HG03520 (cell line): ENCODE results near the gene DLX4.

Experiments
- ATAC-seq: cut with Tn5 transposase; IDR thresholded peaks from one replicate; pipeline ENCODE4 v1.9.1; 2021; ENCODE audit warnings: mild to moderate bottlenecking, moderate library complexity; ENCODE audit not compliant: unreplicated experiment

The DLX4 gene

GRCh38 chr17:49946208-49946607 lies 22.8 kb upstream of the DLX4 start:
- ATAC-seq, result no peak

DNA sequence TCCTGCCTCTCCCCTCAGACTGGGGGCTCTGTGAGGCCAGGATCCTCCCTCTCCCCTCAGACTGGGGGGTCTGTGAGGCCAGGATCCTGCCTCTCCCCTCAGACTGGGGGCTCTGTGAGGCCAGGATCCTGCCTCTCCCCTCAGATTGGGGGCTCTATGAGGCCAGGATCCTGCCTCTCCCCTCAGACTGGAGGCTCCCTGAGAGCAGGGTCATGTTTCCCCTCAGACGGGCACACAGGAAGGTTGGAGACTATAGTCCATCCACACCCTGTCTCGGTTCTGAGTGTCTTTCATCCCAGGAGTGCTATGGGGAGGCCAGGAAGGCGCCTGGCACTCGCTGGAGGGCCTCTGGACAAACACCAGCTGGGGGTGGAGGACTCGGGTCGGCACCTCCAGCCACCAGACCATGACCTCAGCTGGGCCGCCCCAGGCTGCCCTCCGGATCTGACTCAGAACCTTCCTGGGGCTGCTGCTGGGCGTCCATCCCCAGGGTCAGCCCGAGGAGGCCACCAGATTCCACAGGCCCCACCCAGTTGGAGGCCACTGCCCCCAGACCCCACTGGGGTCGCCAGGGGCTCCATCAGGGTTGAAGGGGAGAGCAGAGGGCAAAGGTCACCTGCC lies 21.9 kb upstream of the DLX4 start:
- ATAC-seq, result no peak

DNA sequence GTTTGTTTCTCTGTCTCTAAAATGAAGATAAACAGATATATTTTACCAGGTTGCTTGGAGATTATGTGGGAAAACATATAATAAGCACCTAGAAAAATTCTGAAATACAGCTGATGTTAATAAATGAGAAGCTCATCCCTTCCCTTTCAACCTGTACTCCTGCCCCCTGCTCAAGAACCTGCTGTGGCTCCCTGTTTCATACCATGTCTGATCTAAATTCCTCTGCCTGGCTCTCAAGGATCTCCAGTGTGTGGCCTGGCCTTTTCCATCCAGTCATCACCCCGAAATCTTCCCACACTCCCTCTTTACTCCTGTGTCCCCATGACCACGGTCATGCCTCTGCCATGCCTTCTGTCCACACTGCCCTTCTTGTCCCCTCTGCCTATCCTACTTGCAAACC lies 19.4 kb upstream of the DLX4 start:
- no peak for ATAC-seq

GRCh38 chr17:49951362-49952082 lies 17.5 kb upstream of the DLX4 start:
- ATAC-seq, result no peak

GRCh38 chr17:49952209-49952911 lies 16.6 kb upstream of the DLX4 start:
- no peak for ATAC-seq

DNA sequence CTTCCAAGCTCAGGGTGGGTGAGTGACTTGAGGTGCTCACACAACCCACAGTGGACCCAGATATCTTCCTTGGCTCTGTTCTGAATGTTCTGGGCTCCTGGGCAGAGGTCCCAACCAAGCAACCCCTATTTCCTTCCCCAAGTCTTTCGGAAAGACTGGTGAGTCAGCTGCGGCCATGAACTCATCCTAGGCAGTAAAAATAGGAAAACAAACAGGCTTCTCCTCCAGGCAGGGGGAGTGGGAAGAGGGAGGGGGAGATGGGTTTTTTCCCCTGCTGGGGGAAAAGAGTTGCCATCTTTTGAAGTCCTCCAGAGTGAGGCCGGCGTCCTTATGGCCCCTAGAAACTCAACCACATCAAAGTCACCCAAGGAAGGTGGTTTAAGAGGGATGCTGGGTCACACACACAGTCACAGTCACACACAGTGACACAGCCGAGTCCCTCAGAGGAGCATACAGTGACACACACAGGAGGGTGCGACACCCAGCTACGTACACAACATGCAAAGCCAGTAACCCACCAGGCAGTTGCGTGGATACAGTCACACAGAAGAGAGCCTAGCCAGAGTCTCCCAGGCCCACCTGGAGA lies 16.0 kb upstream of the DLX4 start:
- no peak for ATAC-seq

DNA sequence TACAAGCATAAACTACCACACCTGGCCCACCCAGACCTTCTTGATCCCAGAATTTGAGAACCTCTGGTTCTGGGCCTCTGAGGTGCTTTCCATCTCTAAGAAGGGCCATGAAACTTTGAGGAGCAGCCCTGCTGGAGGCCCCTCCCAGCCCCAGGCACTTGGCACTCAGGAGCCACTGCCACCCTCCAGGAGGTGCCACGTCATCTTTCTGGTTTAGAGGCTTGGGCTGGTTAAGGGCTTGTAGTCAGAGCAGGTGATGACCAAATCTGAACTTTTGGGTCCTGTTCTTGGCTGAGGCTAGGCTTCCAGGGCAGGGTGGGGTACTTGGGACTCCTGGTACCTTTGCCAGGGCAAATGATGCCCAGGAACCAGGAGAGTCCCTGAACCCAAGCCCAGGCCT lies 13.8 kb upstream of the DLX4 start:
- ATAC-seq, result no peak

GRCh38 chr17:49956780-49957179 lies 12.2 kb upstream of the DLX4 start:
- ATAC-seq, result no peak

DNA sequence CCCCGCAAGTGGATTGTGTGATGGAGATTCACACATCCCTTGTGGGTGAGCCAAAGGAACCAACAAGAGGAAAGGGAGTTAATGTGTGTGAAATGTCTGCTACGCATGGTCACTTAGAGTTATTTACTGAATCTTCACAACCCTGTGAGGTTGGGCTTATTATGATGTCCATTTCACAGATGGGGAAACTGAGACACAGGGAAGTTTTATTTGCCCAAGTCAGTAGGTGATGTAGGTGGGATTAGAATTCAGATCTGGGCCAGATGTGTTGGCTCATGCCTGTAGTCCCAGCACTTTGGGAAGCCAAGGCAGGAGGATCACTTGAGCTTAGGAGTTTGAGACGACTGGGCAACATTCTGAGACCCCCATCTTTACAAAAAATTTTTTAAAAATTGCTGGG lies 11.6 kb upstream of the DLX4 start:
- ATAC-seq, result no peak

DNA sequence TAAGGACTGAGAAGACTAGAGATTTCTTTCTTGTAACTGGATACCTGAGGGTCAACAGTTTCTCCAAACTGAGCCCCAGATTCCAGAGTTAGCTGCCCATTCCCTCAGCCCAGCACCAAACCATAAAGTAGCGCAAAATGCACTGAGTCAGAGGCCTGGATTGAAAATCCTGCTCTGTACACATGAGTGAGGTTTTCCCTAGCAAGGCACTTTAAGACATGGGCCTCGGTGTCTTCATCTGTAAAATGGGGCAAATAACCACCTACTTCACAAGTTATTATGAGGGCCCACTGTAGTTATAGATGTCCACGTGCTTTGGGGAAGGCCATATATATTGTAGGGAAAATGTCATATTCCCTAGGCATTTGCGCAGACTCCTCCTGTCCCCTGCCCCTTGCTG lies 10.3 kb upstream of the DLX4 start:
- ATAC-seq, result no peak

- no peak for ATAC-seq
These were observed 9.6 kb upstream of the DLX4 start for GRCh38 chr17:49959183-49959935.

DNA sequence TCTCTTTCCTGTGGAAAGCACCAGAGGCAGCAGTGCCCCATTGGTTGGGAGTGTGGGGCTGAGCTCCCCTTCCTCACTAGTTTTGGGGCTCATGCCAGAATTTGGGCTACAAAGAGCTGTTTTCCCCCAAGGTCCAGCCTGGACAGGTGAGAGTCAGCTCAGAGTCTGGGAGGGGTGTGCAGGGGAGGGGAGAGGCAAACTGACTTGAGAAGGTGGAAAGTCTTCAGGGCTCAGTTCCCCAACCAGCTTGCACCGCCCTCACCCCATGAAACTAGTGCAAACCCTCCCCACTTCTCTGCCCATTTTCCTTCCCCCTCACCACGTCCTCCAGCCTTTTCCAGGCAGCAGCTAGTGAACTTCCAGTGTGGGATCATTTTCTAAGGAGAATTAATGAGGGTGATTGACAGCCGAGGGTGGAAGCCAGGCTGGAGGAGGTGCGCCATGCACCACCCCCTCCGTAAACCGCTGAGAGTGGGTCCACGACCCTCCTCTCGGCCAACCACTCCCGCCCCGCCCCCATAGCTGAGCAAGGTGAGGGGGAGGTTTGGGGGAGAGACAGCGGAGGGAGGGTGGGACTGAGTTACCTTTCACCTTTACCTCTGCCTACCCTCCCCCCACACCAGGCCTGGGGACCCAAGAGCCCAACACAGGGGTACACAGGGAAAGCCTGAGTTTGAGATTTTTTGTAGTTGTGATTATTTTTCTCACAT lies 6.2 kb upstream of the DLX4 start:
- ATAC-seq, result no peak

DNA sequence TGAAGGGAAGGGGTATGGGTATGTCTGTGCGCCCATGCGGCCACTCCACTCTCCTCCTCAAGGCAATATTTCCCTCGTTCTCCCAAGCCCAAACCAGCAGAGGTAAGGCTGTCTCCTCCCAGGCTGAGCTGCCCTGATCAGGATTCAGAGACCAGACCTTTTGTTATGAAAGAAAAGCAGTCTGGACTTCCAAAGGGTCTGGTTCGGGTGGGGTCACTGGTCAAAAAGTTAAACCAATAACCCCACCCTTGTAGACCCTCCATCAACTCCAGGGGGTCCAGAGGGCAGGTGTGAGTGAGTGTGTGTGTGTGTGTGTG lies 5.7 kb upstream of the DLX4 start:
- ATAC-seq, result no peak

DNA sequence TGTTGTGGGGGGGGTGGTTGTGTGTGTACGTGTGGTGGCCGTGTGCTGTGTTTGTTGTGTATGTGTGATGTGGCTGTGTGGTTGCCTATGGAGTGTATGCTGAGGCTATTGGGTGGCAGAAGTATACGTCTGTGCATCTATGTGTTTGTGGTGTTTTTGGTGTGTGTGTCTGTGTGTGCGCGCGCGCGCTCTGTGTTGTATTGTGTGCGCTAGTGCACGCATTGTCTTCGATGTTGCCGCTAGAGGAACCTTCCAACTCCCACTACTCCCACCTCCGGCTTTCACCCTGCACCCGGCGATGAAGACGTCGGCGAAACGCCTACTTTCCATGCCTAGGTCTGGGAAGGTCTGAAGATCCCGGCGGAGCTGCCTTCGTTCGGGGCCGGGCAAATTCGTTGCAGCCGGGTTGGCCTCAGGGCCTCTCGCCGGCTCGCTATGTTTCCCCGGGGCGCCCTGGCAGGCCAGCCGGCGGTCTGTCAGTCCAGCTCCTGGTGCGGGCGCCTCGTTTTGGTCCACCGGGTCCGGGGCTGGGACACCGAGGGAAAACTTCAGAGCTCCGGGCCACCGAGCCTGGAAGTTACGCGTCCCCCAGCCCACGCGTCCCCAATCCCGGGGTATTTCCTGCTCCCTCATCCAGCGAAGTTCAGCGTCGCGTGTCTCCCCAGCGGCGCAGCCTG lies 5.2 kb upstream of the DLX4 start:
- ATAC-seq, result no peak

GRCh38 chr17:49964303-49964768 lies 4.7 kb upstream of the DLX4 start:
- ATAC-seq, result no peak

- ATAC-seq, result no peak
These were observed 4.0 kb upstream of the DLX4 start for GRCh38 chr17:49964769-49965523.

DNA sequence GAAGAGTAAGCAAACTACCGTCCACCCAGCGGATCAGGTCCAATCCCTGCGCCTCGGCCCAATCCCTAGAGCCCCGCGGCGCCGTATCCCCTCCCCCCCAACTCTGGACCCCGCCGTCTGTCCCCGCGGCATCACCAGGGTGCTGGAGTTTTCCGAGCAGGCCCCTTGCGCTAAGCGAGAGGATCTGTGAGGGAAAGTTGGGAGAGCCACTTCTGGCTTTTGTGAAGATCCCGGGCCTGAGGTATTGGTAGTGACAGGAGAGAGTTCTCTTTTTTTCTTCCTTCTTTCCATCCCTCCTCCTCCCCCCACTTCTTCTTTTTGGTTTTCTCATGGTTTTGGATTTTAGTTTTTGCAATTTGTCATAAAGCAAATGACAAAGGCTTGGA lies 3.5 kb upstream of the DLX4 start:
- no peak for ATAC-seq

- ATAC-seq, result no peak
These were observed 2.2 kb upstream of the DLX4 start for GRCh38 chr17:49966767-49967166.

DNA sequence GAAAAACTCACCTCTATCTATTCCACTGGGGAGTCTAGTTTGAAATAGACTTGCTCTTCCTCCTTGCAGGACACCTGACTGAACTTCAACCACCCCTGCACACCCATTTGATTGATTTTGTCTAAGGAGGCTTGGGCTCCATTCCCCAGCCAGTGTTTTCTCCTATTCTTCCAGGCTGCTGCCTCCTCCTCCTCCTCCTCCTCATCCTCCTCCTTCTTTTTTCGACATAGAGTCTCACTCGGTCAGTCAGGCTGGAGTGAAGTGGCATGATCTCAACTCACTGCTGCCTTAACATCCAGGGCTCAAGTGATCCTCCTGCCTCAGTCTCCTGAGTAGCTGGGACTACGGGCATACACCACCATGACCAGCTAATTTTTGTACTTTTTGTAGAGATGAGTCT lies 1.8 kb upstream of the DLX4 start:
- no peak for ATAC-seq
